Stomach (tissue), 4 donors: ENCODE results near the gene WBP1.

ENCODE experiments used
- CTCF ChIP-seq, 7 experiments: fragments of 450-650 bp in 4 of 7; fragments of 200-600 bp in 3 of 7; sonication (generic) in 3 of 7; IDR thresholded peaks; one replicate each; pipeline ENCODE4 v1.5.1; 2016 to 2019; ENCODE audit warnings: antibody characterized with exemption in 7 of 7, control low read depth in 2 of 7, mild to moderate bottlenecking in 1 of 7
- EP300 ChIP-seq: sonication (generic); formaldehyde crosslinking; IDR thresholded peaks from one replicate; pipeline ENCODE4 v1.6.1; 2017; ENCODE audit warnings: antibody characterized with exemption
- POLR2A ChIP-seq, 4 donors: fragments of 450-650 bp; IDR thresholded peaks; one replicate each; pipeline ENCODE4 v1.6.1; 2016; ENCODE audit warnings: antibody characterized with exemption in 4 of 4, control low read depth in 2 of 4, mild to moderate bottlenecking in 1 of 4, moderate library complexity in 1 of 4

GRCh38 chr2:74415762-74416395 lies 42.4 kb upstream of the WBP1 start:
- TF ChIP-seq CTCF (IDR thresholded peaks at IDR 0.05) (no peak), POLR2A (IDR thresholded peaks at IDR 0.05) (no peak), EP300 (no peak)
